Neural progenitor cell (in vitro differentiated cells): ENCODE measurements around the gene C3orf70.

Experiments
- EZH2 ChIP-seq: fragments of 200-600 bp; sonication (generic); IDR thresholded peaks from 2 replicates; pipeline ENCODE4 v1.6.1; 2017; ENCODE audit warnings: antibody characterized with exemption, mild to moderate bottlenecking, moderate library complexity
- TF ChIP-seq, protein P1 (sequence below): fragments of 200-600 bp; sonication (generic); IDR thresholded peaks from 2 replicates; pipeline ENCODE4 v1.5.1; 2017; ENCODE audit warnings: antibody characterized with exemption, mild to moderate bottlenecking

DNA sequence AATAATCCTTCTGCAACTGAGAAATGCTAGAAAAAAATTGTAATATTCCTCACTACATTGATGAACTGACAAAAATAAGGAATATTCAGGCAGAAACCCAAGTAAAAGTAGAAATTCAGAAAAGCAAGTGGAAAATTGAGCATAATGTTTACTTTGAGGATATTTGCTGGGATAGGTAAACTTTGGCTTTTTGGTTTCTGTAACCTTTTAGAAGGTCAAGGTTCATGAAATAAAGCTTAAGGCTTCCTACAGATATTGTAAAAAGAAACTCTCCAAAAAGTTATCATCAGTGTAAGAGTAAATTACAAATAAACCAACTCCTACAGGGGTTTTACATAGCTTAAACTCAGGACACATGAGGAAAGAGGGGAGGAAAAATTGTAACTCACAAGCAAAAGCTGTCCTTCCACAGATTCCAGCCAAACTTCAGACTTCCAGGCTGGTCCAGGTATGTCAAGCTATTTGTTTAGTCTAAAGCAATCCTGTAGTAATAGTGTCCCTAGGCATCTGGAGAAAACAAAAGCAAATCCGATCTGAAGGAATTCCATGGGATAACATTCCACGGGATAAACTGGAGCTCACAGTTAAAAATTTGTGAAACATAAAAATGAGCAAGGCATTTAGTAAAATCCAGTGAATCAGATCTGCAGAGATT is 21.1 kb downstream of the C3orf70 start:
- no peak for TF ChIP-seq EZH2
- TF ChIP-seq, protein P1, sequence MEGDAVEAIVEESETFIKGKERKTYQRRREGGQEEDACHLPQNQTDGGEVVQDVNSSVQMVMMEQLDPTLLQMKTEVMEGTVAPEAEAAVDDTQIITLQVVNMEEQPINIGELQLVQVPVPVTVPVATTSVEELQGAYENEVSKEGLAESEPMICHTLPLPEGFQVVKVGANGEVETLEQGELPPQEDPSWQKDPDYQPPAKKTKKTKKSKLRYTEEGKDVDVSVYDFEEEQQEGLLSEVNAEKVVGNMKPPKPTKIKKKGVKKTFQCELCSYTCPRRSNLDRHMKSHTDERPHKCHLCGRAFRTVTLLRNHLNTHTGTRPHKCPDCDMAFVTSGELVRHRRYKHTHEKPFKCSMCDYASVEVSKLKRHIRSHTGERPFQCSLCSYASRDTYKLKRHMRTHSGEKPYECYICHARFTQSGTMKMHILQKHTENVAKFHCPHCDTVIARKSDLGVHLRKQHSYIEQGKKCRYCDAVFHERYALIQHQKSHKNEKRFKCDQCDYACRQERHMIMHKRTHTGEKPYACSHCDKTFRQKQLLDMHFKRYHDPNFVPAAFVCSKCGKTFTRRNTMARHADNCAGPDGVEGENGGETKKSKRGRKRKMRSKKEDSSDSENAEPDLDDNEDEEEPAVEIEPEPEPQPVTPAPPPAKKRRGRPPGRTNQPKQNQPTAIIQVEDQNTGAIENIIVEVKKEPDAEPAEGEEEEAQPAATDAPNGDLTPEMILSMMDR = no peak
